ENCODE results near the gene HDLBP. TPM values are rescaled to one million over a fixed set of nuclear protein-coding genes. Genes with fewer than 3 reads are reported as not detected.

The HDLBP gene
- total RNA-seq, 4 donors from 2014 or later, result 324 to 412 (median 363) TPM

- Histone ChIP-seq H3K9me3 (no peaks in the 10 kb centered on the region), H3K36me3 (no peaks in the 10 kb centered on the region), H3K4me3 (no peak overlapping the region), H3K27me3 (no peaks in the 10 kb centered on the region), H3K4me1 (no peaks in the 10 kb centered on the region), H3K27ac (no peak overlapping the region)
- TF ChIP-seq POLR2A (IDR thresholded peaks at IDR 0.05) (no peak), CTCF (IDR thresholded peaks at IDR 0.05) (no peak), EP300 (IDR thresholded peaks at IDR 0.05) (no peak)
- no peak for DNase-seq (ENCODE audit: low spot score in 2 of 2)
- WGBS, 2 donors, result 88 to 95% methylated on average over 16 to 20 of the region's 27 CpGs
These were observed 112.1 kb downstream of the HDLBP start for GRCh38 chr2:241203218-241204009.

- TF ChIP-seq POLR2A (IDR thresholded peaks at IDR 0.05) (no peak), EP300 (IDR thresholded peaks at IDR 0.05) (no peak)
These were observed 112.8 kb downstream of the HDLBP start for GRCh38 chr2:241202681-241203080.

GRCh38 chr2:241202268-241202585 is 113.2 kb downstream of the HDLBP start:
- TF ChIP-seq POLR2A (IDR thresholded peaks at IDR 0.05), result no peak
- no peak for TF ChIP-seq CTCF (IDR thresholded peaks at IDR 0.05)
- no peak for TF ChIP-seq EP300 (IDR thresholded peaks at IDR 0.05)
- no peak overlapping the region for H3K4me3 ChIP-seq
- H3K36me3 ChIP-seq, result no peaks in the 10 kb centered on the region
- no peaks in the 10 kb centered on the region for H3K9me3 ChIP-seq
- H3K27me3 ChIP-seq, result no peaks in the 10 kb centered on the region
- no peak for DNase-seq (ENCODE audit: low spot score in 2 of 2)
- no peaks in the 10 kb centered on the region for H3K4me1 ChIP-seq
- H3K27ac ChIP-seq, result no peak overlapping the region
- WGBS, 2 donors, result 89 to 93% methylated on average over 7 of the region's 15 CpGs

More at GRCh38 chr2:241202681-241203080, 112.8 kb downstream of the HDLBP start:
- no peaks in the 10 kb centered on the region for H3K4me1 ChIP-seq
- H3K27me3 ChIP-seq, result no peaks in the 10 kb centered on the region
- H3K4me3 ChIP-seq, result no peak overlapping the region
- no peak overlapping the region for H3K27ac ChIP-seq
- no peaks in the 10 kb centered on the region for H3K36me3 ChIP-seq
- DNase-seq (ENCODE audit: low spot score in 2 of 2), result no peak
- 88 to 91% methylated on average over 9 of the region's 9 CpGs for WGBS, 2 donors
- no peaks in the 10 kb centered on the region for H3K9me3 ChIP-seq

GRCh38 chr2:241201445-241202267 is 113.8 kb downstream of the HDLBP start:
- Histone ChIP-seq H3K27me3 (no peaks in the 10 kb centered on the region), H3K9me3 (no peaks in the 10 kb centered on the region), H3K4me3 (no peak overlapping the region), H3K27ac (no peak overlapping the region), H3K36me3 (no peaks in the 10 kb centered on the region), H3K4me1 (no peaks in the 10 kb centered on the region)
- DNase-seq (ENCODE audit: low spot score in 2 of 2), result no peak
- TF ChIP-seq EP300 (IDR thresholded peaks at IDR 0.05) (no peak), CTCF (IDR thresholded peaks at IDR 0.05) (no peak), POLR2A (IDR thresholded peaks at IDR 0.05) (no peak)
- WGBS, 2 donors, result 67 to 85% methylated on average over 13 to 20 of the region's 24 CpGs

- Histone ChIP-seq H3K9me3 (no peaks in the 10 kb centered on the region), H3K27ac (no peak overlapping the region), H3K4me1 (no peaks in the 10 kb centered on the region), H3K36me3 (no peaks in the 10 kb centered on the region), H3K4me3 (no peak overlapping the region), H3K27me3 (no peaks in the 10 kb centered on the region)
- DNase-seq (ENCODE audit: low spot score in 2 of 2), result no peak
- 83 to 84% methylated on average over 19 to 21 of the region's 21 CpGs for WGBS, 2 donors
- TF ChIP-seq CTCF (IDR thresholded peaks at IDR 0.05) (no peak), EP300 (IDR thresholded peaks at IDR 0.05) (no peak), POLR2A (IDR thresholded peaks at IDR 0.05) (no peak)
These were observed 114.6 kb downstream of the HDLBP start for GRCh38 chr2:241200822-241201395.

Data from tibial nerve (tissue), 4 donors.